A673 (cell line): ENCODE data around the gene ANKRD13A. TPM values are rescaled to one million over a fixed set of nuclear protein-coding genes. Genes with fewer than 3 reads are reported as not detected.

Source experiments
- BruUV-seq: library from RNA; stranded (reverse); fragments of 400-500 nt; replicated peaks from 2 replicates; lab custom pipeline; 2021; lab: Mats Ljungman, UMichigan
- CTCF ChIA-PET: fragments of 300-600 bp; sonication (Branson Sonifier 250); formaldehyde crosslinking; loops from one replicate; lab custom pipeline; 2022; ENCODE audit warnings: antibody characterized with exemption; lab: Charles Lee
- POLR2A ChIA-PET: fragments of 300-600 bp; sonication (Branson Sonifier 250); formaldehyde crosslinking; loops from one replicate; lab custom pipeline; 2022; ENCODE audit warnings: antibody characterized with exemption; ENCODE audit not compliant: low non-redundant PET; lab: Charles Lee
- DNase-seq: peaks from one replicate; pipeline ENCODE4 v3.0.0-alpha.2; 2015; ENCODE audit warnings: low spot score
- H3K27ac ChIP-seq: fragments of 200-600 bp; sonication (generic); 2 replicates; pipeline ENCODE4 v1.5.1; 2016; ENCODE audit warnings: mixed run types, low read depth, mild to moderate bottlenecking, mixed read lengths, antibody characterized with exemption, low read length; ENCODE audit not compliant: poor library complexity, severe bottlenecking
- H3K27me3 ChIP-seq: fragments of 200-600 bp; sonication (generic); replicated peaks from 2 replicates; pipeline ENCODE4 v1.6.1; 2017; ENCODE audit warnings: mixed run types, low read depth, mild to moderate bottlenecking, mixed read lengths, antibody characterized with exemption, low read length; ENCODE audit not compliant: insufficient read depth, poor library complexity
- H3K36me3 ChIP-seq: fragments of 200-600 bp; sonication (generic); 2 replicates; pipeline ENCODE4 v1.6.1; 2016; ENCODE audit warnings: mixed run types, mild to moderate bottlenecking, mixed read lengths, antibody characterized with exemption, low read length; ENCODE audit not compliant: insufficient read depth, poor library complexity, severe bottlenecking
- H3K4me1 ChIP-seq: fragments of 200-600 bp; sonication (generic); 2 replicates; pipeline ENCODE4 v1.6.1; 2017; ENCODE audit warnings: mixed run types, mild to moderate bottlenecking, mixed read lengths, antibody characterized with exemption, low read length; ENCODE audit not compliant: insufficient read depth, poor library complexity, severe bottlenecking
- H3K4me3 ChIP-seq: fragments of 200-600 bp; sonication (generic); 2 replicates; pipeline ENCODE4 v1.5.1; 2016; ENCODE audit warnings: low read depth, mixed run types, mild to moderate bottlenecking, mixed read lengths, low read length; ENCODE audit not compliant: poor library complexity, severe bottlenecking
- H3K9me3 ChIP-seq: fragments of 200-600 bp; sonication (generic); 2 replicates; pipeline ENCODE4 v1.6.1; 2016; ENCODE audit warnings: mixed run types, low read depth, mild to moderate bottlenecking, mixed read lengths, antibody characterized with exemption, low read length; ENCODE audit not compliant: poor library complexity, severe bottlenecking
- EZH2 ChIP-seq: fragments of 200-600 bp; sonication (generic); IDR thresholded peaks from 2 replicates; pipeline ENCODE4 v1.6.1; 2017; ENCODE audit warnings: borderline replicate concordance, low read depth, mild to moderate bottlenecking, mixed read lengths, antibody characterized with exemption, low read length; ENCODE audit not compliant: poor library complexity, severe bottlenecking
- intact Hi-C: fragments of 100-400 bp; cut with micrococcal nuclease; formaldehyde crosslinking; loops from one replicate; pipeline ENCODE4 v1.10.0; 2022; ENCODE audit not compliant: unreplicated experiment
- total RNA-seq: library from RNA; stranded (reverse); gene quantifications from 2 replicates; pipeline ENCODE4 v1.2.3, GENCODE V29; 2021
- TF ChIP-seq, protein P1 (sequence below): fragments of 300-800, 200-600 bp; sonication (generic); conservative IDR thresholded peaks from 2 replicates; pipeline ENCODE4 v1.5.1; 2017; ENCODE audit warnings: low read depth, mild to moderate bottlenecking, antibody characterized with exemption, low read length, moderate library complexity, mixed read lengths

ANKRD13A gene
- total RNA-seq, 1 experiment from 2014 or later = 19.8 TPM

DNA sequence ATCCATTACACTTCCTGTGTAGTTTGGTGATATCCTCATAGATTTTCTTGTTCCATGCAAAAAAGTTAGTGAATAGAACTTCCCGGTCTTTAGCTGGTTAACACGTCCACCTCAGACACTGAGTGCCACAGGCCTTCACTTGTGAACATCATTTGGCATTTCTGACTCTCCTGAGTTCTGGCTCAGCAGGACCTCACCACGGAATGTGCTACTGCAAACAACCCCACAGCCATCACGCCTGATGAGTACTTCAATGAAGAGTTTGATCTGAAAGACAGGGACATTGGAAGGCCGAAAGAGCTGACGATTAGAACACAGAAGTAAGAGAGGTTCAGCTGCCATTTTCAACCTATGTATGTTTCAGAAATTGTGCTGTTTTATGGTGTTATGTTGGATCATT is 29.1 kb downstream of the ANKRD13A start:
- BruUV-seq = no TSS peak
- peaks cover 16% of the 10 kb centered on the region for H3K4me1 ChIP-seq

DNA sequence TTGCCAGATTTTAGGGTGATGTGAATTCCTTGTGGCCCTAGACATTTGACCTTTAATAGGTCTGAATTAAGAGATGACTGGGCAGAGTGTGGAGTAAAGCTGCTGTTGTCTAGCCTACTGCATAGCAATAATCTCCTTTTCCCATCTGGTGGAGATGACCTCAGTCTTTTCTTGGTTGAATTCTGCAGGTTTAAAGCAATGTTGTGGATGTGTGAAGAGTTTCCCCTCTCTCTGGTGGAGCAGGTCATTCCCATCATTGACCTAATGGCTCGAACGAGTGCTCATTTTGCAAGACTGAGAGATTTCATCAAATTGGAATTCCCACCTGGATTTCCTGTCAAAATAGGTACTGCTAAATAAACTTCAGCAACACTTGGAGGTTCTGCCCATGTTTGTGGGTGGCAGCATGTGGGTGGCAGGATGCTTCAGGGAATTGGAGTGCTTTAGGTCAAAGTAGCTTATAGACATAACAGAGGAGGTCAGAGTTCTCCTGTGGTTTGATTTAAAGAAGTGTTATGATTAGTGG is 30.1 kb downstream of the ANKRD13A start:
- CTCF ChIA-PET = no interaction called here
- H3K9me3 ChIP-seq = no peaks in the 10 kb centered on the region
- DNase-seq = no peak
- H3K36me3 ChIP-seq = no peaks in the 10 kb centered on the region
- intact Hi-C loops = no loop called here
- H3K27ac ChIP-seq = no peak overlapping the region
- H3K27me3 ChIP-seq = no peaks in the 10 kb centered on the region
- no TSS peak for BruUV-seq
- H3K4me1 ChIP-seq = peaks cover 6% of the 10 kb centered on the region
- TF ChIP-seq, protein P1, sequence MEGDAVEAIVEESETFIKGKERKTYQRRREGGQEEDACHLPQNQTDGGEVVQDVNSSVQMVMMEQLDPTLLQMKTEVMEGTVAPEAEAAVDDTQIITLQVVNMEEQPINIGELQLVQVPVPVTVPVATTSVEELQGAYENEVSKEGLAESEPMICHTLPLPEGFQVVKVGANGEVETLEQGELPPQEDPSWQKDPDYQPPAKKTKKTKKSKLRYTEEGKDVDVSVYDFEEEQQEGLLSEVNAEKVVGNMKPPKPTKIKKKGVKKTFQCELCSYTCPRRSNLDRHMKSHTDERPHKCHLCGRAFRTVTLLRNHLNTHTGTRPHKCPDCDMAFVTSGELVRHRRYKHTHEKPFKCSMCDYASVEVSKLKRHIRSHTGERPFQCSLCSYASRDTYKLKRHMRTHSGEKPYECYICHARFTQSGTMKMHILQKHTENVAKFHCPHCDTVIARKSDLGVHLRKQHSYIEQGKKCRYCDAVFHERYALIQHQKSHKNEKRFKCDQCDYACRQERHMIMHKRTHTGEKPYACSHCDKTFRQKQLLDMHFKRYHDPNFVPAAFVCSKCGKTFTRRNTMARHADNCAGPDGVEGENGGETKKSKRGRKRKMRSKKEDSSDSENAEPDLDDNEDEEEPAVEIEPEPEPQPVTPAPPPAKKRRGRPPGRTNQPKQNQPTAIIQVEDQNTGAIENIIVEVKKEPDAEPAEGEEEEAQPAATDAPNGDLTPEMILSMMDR = no peak
- no peak for TF ChIP-seq EZH2
- POLR2A ChIA-PET = no interaction called here
- H3K4me3 ChIP-seq = no peak overlapping the region

More for the DNA sequence above, 29.1 kb downstream of the ANKRD13A start:
- H3K4me3 ChIP-seq = no peak overlapping the region
- ChIA-PET POLR2A (no interaction called here), CTCF (no interaction called here)
- intact Hi-C loops = no loop called here
- no peaks in the 10 kb centered on the region for H3K36me3 ChIP-seq
- TF ChIP-seq EZH2 = no peak
- TF ChIP-seq, protein P1 = no peak
- DNase-seq = no peak
- H3K27me3 ChIP-seq = no peaks in the 10 kb centered on the region
- H3K27ac ChIP-seq = no peak overlapping the region
- H3K9me3 ChIP-seq = no peaks in the 10 kb centered on the region

DNA sequence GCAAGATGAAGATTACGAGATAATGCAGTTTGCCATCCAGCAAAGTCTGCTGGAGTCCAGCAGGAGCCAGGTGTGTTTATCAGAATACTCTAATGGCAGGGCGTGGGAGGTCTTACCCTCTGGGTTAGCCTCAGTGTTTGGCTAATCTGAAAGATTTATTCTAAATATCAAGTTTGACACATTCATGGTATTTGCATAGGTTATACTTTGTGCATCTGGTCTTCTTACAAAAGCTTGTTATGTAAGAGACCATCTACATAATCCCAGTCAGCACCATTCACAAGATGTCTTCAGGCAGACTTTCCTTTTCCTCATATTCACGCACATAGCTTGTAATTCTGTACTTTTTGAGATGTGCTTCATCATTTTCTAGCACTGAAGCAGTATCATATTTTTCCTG is 34.7 kb downstream of the ANKRD13A start:
- TF ChIP-seq EZH2 = no peak
- TF ChIP-seq, protein P1 = no peak
- ChIA-PET CTCF (no interaction called here), POLR2A (no interaction called here)
- DNase-seq = no peak
- no peaks in the 10 kb centered on the region for H3K27me3 ChIP-seq
- no peaks in the 10 kb centered on the region for H3K4me1 ChIP-seq
- no peak overlapping the region for H3K27ac ChIP-seq
- peaks cover 4% of the 10 kb centered on the region for H3K36me3 ChIP-seq
- no TSS peak for BruUV-seq
- no peaks in the 10 kb centered on the region for H3K9me3 ChIP-seq
- H3K4me3 ChIP-seq = no peak overlapping the region
- intact Hi-C loops = no loop called here
